Measurements from ENCODE around the gene PLK5.
"Not testable (repeated sequence)": the region's sequence is repeated elsewhere in the genome, so short reads cannot be mapped to it uniquely, and the experiment has no call there.

DNA sequence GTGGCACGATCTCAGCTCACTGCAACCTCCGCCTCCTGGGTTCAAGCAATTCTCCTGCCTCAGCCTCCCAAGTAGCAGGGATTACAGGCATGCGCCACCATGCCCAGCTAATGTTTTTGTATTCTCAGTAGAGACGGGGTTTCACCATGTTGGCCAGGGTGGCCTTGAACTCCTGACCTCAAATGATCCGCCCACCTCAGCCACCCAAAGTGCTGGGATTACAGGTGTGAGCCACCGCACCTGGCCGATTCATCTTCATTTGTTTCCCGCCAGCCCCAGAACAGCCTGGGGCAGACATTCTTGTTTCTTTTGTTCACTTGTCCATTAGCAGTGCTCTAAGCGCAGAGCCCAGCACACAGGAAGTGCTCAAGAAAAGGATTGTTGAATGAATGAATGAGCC, 46.8 kb upstream of the PLK5 start:
- TF ChIP-seq CTCF (conservative IDR thresholded peaks at IDR 0.05 in 1 of 2, IDR thresholded peaks at IDR 0.05 in 1 of 2; ENCODE audit: low read depth in 1 of 2, low read length in 2 of 2); EZH2 (IDR thresholded peaks at IDR 0.05; ENCODE audit: low read length, missing control alignments): not testable (repeated sequence)
